ENCODE data around the gene PTPRG.

The PTPRG gene

DNA sequence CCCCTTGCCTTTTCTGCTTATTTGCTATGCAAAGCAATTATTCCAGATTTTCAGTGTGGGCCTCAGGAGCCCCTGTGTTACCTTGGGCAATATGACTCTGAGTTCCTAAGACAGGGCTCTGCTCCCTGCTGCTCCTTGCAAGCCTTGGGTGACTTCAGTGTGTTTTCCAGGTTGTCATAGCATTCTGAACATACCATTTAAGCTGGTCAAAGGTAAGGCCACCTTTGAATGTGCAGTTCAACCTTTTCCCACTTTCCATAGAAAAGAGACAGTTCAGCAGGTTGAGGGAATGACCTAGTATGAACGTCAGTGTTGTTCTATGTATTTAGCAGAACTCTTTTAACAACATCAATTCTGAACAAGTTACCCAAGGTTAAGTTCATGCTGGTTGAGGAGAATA lies 302.2 kb downstream of the PTPRG start:
- H3K27ac ChIP-seq = no peak overlapping the region
- no peaks in the 10 kb centered on the region for H3K79me2 ChIP-seq (ENCODE audit: insufficient read depth, low read depth)
- H4K20me1 ChIP-seq (ENCODE audit: insufficient read depth) = no peaks in the 10 kb centered on the region
- H3K4me1 ChIP-seq (ENCODE audit: low read depth, poor library complexity, severe bottlenecking) = no peaks in the 10 kb centered on the region
- no peak overlapping the region for H3K9ac ChIP-seq
- TF ChIP-seq, protein P1, sequence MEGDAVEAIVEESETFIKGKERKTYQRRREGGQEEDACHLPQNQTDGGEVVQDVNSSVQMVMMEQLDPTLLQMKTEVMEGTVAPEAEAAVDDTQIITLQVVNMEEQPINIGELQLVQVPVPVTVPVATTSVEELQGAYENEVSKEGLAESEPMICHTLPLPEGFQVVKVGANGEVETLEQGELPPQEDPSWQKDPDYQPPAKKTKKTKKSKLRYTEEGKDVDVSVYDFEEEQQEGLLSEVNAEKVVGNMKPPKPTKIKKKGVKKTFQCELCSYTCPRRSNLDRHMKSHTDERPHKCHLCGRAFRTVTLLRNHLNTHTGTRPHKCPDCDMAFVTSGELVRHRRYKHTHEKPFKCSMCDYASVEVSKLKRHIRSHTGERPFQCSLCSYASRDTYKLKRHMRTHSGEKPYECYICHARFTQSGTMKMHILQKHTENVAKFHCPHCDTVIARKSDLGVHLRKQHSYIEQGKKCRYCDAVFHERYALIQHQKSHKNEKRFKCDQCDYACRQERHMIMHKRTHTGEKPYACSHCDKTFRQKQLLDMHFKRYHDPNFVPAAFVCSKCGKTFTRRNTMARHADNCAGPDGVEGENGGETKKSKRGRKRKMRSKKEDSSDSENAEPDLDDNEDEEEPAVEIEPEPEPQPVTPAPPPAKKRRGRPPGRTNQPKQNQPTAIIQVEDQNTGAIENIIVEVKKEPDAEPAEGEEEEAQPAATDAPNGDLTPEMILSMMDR (conservative IDR thresholded peaks at IDR 0.05; ENCODE audit: low read depth, low read length) = no peak
- H3K36me3 ChIP-seq (ENCODE audit: insufficient read depth) = no peaks in the 10 kb centered on the region
- H3K4me2 ChIP-seq = no peak overlapping the region
- no peak overlapping the region for H3K4me3 ChIP-seq (IDR thresholded peaks at IDR 0.05; ENCODE audit: insufficient read depth, low read depth, low read length)
- no peaks in the 10 kb centered on the region for H3K27me3 ChIP-seq (ENCODE audit: insufficient read depth, low read depth)
- no peak overlapping the region for H2AFZ ChIP-seq (ENCODE audit: low read depth)

DNA sequence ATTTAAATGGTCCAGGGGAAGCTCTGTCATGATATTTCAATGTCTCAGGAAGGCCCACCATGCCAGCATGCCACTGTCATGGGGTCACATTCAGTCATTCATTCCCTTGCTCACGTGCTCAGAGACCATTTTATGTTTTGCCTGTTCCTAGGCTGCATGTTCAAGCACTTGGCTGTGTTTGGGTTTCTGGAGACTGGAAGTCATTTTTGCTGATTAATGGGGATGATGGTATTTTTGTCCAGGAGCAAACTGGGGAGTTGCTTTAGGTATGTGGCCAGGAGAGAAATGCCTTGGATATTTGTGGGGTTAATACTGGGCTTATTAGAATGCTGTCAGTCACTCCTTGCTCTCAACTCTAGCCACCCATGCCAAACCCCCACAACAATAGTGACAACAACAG lies 303.5 kb downstream of the PTPRG start:
- Histone ChIP-seq H2AFZ (ENCODE audit: low read depth) (no peak overlapping the region), H3K36me3 (ENCODE audit: insufficient read depth) (no peaks in the 10 kb centered on the region), H3K27me3 (ENCODE audit: insufficient read depth, low read depth) (no peaks in the 10 kb centered on the region), H3K4me1 (ENCODE audit: low read depth, poor library complexity, severe bottlenecking) (no peaks in the 10 kb centered on the region), H4K20me1 (ENCODE audit: insufficient read depth) (no peaks in the 10 kb centered on the region), H3K27ac (no peak overlapping the region), H3K4me3 (IDR thresholded peaks at IDR 0.05; ENCODE audit: insufficient read depth, low read depth, low read length) (no peak overlapping the region), H3K4me2 (no peak overlapping the region), H3K79me2 (ENCODE audit: insufficient read depth, low read depth) (no peaks in the 10 kb centered on the region), H3K9ac (no peak overlapping the region)
- TF ChIP-seq, protein P1 (conservative IDR thresholded peaks at IDR 0.05; ENCODE audit: low read depth, low read length) = no peak

DNA sequence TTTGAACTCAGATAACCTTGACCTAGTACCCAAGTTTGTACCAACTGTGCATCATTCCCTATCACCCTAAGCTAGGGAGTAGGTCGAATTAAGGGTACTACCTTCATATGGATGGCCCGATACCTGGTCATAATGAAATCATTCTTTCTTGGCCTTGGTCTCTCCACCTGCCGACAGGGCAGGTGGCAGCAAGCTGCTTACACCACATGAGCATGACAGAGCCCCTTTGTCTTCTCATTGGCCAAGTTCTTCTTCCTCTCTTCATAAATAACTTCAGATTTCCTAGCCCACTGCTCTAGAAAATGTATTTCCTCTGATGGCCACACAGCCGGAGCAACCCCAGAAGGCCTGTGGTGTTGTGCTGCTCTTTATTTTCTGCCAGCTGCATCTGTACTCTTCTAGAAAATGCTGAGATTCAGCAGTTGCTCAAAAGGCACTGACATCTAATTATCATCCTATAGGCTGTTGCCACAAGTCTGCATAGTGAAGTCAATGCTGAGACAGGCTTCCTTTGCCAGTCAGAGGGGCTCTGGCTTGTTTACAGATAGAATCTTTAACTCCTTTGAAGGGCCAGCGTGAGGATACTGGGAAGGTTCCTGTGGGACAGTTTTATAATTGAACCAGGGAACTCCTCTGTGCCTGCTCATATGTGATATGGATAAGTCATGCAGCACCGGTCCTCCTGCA lies 304.2 kb downstream of the PTPRG start:
- TF ChIP-seq, protein P1 (conservative IDR thresholded peaks at IDR 0.05; ENCODE audit: low read depth, low read length) = no peak
- H3K36me3 ChIP-seq (ENCODE audit: insufficient read depth) = no peaks in the 10 kb centered on the region
- no peak overlapping the region for H3K4me2 ChIP-seq
- H3K4me3 ChIP-seq (IDR thresholded peaks at IDR 0.05; ENCODE audit: insufficient read depth, low read depth, low read length) = no peak overlapping the region
- no peak overlapping the region for H3K27ac ChIP-seq
- H3K27me3 ChIP-seq (ENCODE audit: insufficient read depth, low read depth) = no peaks in the 10 kb centered on the region
- H4K20me1 ChIP-seq (ENCODE audit: insufficient read depth) = no peaks in the 10 kb centered on the region
- no peak overlapping the region for H3K9ac ChIP-seq
- no peaks in the 10 kb centered on the region for H3K4me1 ChIP-seq (ENCODE audit: low read depth, poor library complexity, severe bottlenecking)
- no peaks in the 10 kb centered on the region for H3K79me2 ChIP-seq (ENCODE audit: insufficient read depth, low read depth)
- no peak overlapping the region for H2AFZ ChIP-seq (ENCODE audit: low read depth)

DNA sequence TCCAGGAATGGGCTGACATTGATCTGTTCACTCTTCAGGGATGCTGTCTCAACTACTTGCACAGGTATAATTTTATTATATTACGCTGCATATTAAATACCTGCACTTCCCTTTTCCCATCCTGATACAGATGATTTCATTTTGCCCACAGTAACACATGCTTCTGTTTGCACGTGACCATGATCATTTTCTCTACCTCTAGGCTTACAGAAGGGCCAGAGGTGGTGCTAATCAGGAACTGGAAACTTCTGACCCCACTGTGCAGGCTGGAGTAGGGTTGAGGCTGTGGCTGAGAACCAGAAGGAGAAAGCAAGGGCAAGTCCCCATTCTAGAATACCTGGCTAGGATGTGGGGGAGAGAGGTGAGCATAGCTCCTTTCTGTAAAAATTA lies 304.8 kb downstream of the PTPRG start:
- TF ChIP-seq, protein P1 (conservative IDR thresholded peaks at IDR 0.05; ENCODE audit: low read depth, low read length) = no peak
- Histone ChIP-seq H3K4me2 (no peak overlapping the region), H3K9ac (no peak overlapping the region)

More for the DNA sequence above, 304.8 kb downstream of the PTPRG start:
- H3K27ac ChIP-seq = no peak overlapping the region
- H3K4me3 ChIP-seq (IDR thresholded peaks at IDR 0.05; ENCODE audit: insufficient read depth, low read depth, low read length) = no peak overlapping the region
- no peaks in the 10 kb centered on the region for H4K20me1 ChIP-seq (ENCODE audit: insufficient read depth)
- no peaks in the 10 kb centered on the region for H3K36me3 ChIP-seq (ENCODE audit: insufficient read depth)
- H3K79me2 ChIP-seq (ENCODE audit: insufficient read depth, low read depth) = no peaks in the 10 kb centered on the region
- H3K4me1 ChIP-seq (ENCODE audit: low read depth, poor library complexity, severe bottlenecking) = no peaks in the 10 kb centered on the region
- H3K27me3 ChIP-seq (ENCODE audit: insufficient read depth, low read depth) = no peaks in the 10 kb centered on the region
- no peak overlapping the region for H2AFZ ChIP-seq (ENCODE audit: low read depth)
